CD4-positive, alpha-beta T cell treated with Interleukin-6 at 100 ng/mL for 8 hours (primary cell): Measurements from ENCODE around the gene NAA15.
"Not testable (repeated sequence)": the region's sequence is repeated elsewhere in the genome, so short reads cannot be mapped to it uniquely, and the experiment has no call there.

Experiments used
- DNase-seq: peaks from one replicate; pipeline ENCODE4 v3.0.0-alpha.2; 2020; ENCODE audit warnings: mixed read lengths, low spot score

Gene NAA15

DNA sequence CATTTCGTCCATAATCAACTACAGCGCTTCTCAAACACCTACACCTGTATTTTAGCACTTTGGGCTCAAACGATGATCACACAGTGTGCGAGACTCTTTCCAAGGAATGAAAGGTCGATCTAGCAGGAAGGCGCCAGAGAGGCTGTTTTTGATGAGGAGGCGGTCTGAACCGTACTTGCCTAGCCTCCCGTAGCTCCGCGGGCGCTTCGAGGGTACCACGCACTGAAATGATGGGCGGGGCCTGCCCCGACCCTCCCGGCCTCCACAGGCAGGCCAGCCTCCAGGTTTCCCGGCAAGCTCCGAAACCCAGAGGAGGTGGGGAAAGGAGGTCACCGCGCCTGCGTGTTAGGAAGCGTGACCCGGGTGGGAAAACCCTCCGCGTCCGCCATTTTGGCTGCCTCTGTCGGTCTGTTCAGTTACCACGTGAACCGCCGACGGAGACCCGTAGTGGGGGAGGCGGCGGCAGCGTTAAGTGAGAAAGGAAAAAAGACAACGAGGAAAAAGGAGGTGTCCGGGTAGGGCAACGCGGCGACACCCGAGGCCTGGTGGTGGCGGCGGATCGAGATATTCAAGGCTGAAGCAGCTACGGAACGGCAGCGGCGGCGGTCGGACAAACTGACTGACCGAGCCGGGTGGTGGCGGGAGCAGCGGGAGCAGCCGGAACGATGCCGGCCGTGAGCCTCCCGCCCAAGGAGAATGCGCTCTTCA is at the start of gene NAA15:
TSS of gene NAA15 (plus strand) at position 393 of the 708 bp plus-strand sequence. CDS start at position 666, 273 bp downstream.
- DNase-seq: peak; percentile 98

DNA sequence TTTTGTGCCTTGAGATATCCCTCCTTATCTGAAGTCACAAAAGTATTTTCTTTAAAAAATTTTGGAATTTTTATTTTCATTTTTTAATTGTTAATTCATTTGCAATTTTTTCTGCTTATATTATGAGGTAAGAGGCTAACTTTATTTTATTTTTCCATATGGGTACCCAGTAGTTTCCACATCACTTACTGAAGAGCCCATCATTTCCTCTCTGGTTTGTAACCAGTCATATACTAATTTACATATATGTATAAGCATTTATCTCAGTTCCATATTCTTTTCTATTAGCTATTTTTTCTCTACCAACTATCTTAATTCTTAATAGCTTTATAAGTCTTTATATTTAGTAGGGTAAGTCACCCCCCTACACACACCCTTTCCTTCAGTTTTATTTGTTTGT is 48.3 kb upstream of the NAA15 start:
- no peak for DNase-seq

DNA sequence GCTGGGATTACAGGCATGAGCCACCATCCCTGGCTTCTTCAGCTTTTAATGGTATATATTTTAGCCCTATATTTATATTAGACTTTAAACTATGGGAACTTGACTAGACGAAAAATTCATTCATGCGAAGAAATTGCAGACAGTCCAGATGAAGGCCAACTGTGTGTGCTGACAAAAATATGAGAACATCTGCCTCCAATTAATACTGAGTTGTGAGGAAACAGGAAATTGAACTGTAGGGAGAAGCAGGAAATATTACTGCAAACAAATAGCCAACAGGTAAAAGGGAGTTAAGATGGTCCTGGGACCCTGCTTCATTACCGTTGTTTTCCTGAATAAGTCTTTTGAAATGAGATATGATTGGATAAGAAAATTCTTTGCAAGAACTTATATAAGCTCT is 47.6 kb upstream of the NAA15 start:
- DNase-seq: no peak

DNA sequence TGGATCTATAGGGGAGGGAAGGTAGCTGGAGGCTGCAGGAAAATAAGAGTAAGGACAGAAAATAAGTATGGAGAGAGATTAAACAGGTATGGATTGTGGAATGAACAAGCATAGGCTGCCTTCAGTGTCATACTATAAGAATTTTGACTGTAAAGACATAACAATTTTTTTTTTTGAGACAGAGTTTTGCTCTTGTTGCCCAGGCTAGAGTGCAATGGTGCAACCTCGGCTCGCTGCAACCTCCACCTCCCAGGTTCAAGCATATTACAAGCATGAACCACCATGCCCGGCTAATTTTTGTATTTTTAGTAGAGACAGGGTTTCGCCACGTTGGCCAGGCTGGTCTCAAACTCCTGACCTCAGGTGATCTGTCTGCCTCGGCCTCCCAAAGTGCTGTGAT is 45.7 kb upstream of the NAA15 start:
- not testable (repeated sequence) for DNase-seq

DNA sequence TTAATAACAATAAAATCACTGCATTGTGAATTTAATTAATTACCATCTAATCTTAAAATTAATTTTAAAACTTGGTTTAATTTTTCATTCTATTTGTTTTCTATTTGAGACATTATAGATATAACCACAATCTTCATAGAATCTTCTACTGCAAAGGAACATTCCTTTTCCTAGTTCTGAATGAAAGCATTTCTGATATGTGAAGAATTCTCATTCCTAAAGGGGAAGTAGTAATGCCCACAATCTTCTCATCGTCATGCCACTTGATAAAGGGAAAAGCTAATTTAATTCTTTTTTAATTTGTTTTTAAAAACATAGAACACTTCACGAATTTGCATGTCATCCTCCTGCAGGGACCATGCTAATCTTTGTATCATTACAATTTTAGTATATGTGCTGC is 45.0 kb upstream of the NAA15 start:
- no peak for DNase-seq

DNA sequence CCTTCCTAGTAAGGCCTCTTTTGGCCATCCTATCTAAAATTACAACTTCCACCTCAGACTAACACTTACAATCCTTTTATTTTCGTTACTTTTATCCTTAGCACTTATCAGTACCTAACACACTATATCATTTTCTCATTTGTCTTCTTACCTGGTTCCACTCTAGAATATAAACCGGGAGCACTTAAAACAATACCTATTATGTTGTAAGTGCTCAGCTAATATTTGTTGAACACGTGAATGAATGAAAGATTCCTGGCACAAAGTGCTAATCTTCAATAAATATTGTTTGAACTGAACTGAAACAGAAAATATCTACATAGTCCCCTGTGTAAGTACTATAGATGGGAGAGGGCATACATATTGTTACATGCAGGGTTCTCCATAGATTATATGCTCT is 35.7 kb upstream of the NAA15 start:
- no peak for DNase-seq

DNA sequence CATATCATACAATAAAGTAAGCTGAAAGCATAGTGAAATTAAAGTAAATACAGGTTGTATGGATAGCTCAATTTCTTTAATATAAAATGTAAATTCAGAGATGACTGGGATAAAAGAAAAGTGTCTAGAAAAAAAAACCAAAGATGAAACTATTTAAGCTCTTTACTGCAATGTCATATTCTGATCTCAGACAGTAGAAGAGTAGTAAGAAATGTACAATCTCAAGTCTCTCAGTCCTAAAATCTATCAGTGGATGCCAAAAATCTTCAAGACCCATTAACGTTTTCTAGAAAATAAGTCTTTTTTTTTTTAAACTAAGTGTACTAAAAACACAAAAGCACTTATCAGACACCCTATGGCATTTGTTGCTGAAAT is 35.1 kb upstream of the NAA15 start:
- no peak for DNase-seq

DNA sequence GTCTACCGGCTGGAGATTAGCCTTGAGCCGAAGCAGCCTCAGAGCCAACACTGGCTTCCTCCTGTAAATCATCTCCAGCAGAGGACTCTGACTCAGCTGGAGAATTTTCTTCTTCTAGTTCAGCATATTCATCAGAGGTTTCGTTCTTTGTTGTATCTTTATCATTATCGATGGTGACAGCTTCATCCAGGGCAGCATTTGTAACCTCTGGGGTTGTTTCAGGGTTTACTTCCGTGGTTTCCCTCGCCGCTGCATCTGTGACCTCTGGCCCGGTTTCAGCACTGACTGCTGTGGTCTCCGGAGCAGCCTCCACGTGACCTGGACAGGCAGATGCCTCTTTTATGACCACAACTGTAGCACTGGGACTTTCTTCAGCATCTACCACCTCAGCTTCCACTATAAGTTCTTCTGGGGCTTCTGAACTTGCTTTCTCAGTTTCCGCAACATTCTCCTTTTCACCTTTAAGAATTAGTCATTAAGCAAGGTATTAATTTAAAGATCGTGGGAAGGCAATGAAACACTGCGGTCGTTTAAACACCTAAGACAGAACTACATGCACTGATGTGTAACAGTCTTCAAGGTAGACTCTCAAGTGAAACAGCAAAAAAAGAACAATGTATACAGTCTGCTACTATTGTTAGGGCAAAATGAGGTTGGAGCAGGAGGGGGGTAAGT is 34.6 kb upstream of the NAA15 start:
- DNase-seq: peak; percentile 66

DNA sequence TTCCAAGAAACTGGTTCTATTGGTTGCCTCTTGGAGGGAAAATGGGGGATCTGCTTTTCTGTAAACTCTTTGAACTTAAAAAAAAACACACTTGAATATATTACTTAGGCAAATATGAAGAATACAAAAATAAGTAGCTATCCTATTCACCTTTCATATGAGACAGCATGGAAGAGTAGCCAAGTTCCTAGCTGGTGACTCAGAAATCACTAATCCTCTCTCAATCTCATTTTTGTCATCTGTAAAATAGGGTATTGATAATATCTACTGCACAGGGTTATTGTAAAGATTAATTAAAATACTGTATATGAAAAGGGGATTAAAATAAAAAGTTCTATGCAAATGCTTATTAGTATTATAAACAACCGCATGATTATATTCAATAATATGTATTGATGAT is 34.0 kb upstream of the NAA15 start:
- DNase-seq: no peak

DNA sequence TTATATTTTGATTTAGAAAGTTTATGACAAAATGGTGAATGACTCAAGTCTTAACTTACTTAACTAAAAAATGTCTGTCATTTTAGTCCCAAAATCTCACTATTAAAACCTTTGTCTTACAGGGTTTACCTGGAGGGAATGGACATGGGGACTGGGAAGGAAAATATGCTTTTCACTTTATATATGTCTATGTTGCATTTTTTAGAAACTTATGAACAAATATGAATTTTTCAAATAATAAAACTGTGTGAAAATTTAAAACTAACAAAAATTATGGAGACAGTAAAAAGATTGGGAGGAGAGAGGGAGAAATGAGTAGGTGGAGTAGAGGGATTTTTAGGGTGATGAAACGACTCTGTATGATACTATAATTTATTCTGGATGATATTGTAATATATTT is 27.5 kb upstream of the NAA15 start:
- DNase-seq: no peak

DNA sequence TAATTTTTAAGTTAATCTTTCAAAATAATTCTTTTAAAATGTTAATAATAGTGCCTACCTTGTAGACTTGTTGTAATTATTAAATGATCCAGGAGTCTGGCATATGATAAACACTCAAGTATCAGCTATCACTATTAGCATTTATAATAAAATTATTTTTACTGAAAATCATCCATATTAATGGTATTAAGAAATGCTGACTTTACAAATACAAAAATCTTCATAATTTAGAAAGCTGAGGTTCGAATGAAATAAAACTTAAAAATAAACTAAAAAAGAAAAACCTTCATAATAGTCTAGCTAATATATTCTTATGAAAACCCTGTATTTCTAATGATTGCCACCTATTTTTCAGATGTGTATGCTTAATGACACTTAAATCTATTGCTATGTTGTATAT is 26.5 kb upstream of the NAA15 start:
- no peak for DNase-seq

DNA sequence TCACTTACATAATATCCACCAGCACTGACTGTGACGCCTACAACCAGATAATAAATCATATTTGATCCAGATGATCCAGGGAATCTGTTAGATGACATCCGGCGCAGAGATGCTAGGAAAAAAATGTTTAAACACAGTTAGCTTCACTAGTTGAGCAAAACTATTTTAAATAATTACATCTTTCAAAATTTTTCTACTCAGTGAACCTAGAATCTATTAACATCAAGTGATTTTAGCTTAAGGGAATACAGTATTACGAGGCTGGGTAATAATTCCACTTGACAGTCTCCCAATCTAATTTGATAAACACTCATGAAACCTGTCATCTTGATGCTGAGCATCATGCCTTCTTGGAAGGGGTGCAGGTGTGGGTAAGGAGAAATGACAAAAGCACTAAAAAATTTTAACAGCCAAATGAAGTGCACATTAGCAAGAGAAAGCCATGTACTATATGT is 26.0 kb upstream of the NAA15 start:
- no peak for DNase-seq

DNA sequence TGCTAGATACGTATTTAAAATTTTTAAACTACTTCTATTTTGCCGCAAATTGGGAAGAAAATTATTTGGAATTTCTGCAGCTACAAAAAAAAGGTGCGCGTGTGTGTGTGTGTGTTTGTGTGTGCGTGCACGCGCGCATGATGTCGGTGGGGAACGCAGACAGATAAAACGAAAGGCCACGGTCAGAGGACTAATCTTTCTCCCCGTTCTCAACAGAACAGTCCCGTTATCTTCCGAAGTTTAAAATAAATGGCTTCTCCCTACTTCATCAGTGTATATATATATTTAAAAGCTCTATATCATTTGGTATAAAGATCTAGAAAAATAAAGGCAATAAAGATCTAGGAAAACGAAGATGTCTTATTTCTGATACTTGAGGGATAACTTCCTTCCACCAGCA is 22.8 kb upstream of the NAA15 start:
- DNase-seq: no peak

DNA sequence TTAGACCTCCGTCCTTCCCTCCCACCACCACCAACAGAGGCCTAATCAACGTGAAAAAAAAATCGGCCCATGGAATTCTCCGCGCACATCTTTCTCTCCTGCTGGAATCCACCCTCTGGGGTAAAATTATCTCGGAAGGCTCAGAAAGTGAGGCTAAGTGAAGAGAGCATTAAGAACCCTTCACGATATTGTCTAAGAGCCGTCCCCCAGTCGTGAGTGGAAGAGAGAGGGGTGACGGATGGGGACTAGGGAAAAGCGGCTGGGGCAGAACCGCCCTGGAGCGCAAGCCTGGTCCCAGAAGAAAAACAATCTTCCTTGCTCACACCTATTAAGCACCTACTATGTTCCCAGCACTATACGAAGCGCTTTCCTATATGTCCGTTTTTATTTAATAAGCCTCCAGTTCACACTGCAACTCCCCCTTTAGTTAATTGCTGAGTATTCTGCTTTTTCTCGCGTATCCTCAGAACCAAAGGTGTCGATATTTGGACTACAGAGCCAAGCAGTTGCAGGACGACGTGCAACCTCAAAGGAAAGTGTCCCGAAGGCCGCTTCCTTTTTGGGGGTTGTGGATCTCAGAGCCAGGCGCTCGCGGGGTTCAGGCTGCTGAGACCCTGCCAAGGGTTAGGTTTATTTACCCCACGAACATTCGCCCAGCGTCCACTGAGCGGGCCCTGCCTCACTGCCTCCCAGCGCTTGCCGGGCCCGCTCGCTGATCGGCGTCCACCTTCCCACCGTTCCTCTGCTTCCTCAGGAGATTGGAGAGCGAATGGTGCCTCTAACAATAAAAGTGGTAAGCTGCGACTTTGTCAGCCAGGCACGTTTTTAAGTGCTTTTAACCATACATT is 22.2 kb upstream of the NAA15 start:
- no peak for DNase-seq

DNA sequence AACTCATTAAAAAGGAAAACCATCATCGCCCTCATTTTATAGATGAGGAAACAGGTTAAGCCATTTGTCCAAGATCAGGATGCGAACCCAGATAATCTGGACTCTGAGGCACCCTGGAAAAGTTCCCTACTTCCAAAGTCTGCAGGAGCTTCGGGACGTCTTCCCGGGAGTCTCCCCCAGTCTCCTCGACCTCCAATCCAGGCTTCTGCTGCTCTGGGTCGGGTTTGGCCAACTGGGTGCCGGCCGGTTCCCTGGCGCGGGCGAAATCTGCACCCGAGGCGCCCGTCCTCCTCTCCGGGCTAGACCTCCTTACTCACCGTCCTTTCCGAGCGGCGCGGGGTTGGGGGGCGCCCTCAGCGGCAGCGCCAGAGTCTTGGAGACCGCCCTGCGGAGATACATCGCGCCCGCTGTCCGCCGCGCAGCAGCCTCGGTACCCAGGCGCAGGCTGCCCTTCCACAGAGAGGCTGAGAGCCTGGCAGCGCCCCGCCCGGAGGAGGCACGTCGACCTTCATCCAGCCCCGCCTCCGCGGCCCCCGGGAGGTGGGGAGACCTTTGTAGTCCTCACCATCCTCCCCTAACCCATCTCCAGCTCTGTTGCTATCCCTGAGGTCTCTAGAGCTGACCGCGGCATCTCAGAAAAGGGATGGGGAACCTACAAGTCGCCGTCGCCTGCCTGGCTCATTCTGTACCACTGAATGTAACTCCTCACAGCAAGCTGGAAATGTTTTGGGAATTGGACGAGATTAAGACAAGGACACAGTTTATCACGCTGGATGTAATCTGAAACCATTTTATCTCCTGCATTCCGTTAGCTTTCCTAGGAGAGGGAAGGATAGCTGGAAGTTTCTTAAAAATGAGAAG is 21.3 kb upstream of the NAA15 start, which contains the start of gene MGARP:
TSS of gene MGARP (minus strand) at position 466 of the 861 bp plus-strand sequence. CDS start at position 399, 67 bp downstream.
- DNase-seq: no peak

DNA sequence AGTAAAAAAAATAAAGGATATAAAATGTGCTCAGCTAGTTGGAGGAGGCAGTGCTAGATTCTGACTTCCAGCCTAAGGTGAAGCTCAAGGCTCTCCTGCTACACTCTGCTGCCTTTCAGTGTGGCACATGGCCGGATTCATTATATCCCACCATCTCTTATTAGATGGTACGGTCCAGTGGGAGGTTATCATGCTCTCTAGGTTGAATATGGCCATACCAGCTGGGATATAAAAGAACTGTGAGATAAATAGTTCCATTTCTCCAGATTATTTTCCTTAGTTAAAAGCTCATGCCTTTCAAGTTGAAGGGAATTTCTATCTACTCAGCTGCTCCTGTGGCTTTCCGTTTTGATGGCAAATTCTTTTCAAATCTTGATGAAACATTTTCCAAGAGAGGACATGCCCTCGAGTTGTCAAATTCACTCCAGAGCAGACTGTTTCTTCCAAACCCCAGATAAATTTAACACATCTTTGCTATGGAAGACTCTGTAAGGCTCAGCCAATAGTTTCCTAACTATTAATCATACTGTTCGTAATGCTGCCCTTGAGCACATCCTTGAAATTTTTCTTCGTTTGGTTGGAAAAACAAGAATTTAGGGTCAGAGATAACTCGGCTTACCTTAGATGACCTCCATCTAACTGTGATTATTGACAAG is 19.1 kb upstream of the NAA15 start:
- no peak for DNase-seq

DNA sequence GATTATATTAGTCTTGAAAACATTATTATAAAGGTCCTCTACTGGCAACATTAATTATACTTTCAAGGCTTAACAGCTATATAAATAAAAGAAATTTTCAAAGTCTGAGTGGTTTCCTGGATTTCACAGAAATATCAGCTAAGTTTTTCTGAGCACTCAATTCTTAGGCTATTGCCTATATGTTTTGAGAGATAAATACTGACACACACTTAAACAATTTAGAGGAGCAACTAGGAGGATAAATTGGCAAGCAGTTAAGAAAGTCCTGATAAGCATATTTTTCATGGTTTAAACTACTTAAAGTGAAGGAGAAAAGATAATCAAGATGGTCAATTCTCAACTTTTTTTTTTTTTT is 18.6 kb upstream of the NAA15 start:
- DNase-seq: no peak

DNA sequence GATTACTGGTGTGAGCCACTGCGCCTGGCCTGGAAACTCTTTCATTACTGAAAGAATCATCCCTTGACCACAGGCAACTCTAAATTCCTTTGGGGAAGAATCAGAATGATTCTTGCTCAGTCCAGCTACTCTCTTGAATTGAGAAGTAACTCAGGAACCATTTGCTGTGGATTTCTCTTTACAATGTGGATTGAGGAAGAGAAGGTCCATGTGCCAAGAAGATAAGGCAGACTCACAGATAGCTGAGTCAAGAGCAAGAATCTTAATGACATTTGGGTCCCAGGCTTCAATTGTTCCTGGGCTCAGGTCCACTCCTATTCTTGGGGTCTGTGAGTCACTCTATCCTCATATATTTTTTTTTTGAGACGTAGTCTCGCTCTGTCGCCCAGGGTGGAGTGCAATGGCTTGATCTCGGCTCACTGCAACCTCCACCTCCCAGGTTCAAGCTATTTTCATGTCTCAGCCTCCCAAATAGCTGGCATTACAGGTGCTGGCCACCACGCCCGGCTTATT is 15.1 kb upstream of the NAA15 start:
- no peak for DNase-seq

DNA sequence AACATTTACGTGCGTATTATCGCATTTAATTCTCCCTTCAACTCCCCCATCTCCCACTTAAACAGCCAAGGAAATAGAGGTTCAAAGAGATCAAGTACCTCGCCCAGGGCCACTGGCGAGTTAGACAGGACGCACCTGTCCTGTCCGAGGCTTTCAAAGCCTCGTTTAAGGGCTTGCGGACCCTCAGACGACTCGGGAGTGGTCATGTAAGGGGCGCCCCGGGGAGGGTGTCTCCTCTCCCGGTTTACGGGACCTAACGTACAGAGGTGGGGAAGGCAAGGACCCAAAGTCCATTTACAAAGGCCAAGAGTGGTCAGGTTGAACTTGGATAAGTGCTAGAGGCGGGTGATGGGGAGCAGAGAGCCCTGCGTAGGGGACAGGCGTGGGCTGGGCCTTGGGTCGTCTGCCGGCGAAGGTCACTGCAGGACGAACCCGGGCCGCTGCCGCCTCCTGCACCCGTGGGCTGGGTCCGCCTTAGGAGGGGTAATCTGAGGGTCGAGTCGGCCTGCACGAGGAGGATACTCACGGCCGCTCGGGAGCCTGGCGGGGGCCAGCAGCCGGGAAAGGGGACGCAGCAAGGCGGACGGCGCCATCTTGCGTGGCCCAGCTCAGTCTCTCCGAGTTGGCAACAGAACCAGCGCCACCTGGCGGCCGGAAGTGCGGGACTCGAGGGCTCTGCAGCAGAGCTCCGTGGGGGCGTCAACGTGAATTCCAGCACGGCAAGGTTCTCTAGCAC is 5.9 kb upstream of the NAA15 start:
- peak; percentile 96 for DNase-seq

DNA sequence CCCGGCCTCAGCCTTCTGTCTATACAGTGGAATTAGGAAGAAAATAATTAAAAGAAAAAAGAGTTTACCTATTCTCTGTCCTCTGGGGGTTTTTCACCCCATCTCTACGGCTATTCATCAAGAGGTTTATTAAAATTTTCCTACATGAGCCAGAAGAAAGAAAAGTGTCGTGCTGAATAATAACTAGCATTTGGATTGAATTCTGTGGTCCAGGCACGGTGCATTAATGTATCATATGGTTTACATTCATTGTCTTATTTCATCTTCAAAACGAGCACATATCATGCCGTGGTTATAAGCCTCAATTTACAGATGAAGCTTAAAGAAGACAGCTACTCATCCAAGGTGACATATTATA is 5.4 kb upstream of the NAA15 start:
- no peak for DNase-seq

DNA sequence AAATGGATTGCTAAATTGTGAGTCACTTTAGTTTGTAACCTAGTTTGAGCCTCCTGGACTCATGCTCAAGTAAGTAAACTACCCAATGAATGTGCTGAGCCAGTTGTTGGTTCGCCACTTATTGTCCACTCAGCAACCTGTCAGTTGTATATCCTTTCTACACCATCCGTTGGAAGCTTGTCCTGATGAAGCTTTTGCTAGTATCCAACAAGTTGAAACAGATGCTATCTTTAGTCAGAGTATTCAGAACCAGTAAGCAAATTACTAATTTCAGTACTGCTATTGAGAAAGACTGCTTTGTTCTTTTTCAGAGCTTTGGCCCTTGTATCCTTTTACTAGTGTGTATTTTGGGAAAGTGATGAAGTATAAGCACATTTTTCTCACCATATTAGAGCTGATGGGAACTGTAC is 4.3 kb upstream of the NAA15 start:
- no peak for DNase-seq
